ENCODE data around the gene FRMD4B. TPM values are rescaled to one million over a fixed set of nuclear protein-coding genes. Genes with fewer than 3 reads are reported as not detected.

The FRMD4B gene
- total and polyA plus RNA-seq, 4 donors = 16.6 to 96.4 (median 39.0) TPM

- ATAC-seq (ENCODE audit: insufficient read depth, low FRiP score) (no peak), DNase-seq (no peak)
- WGBS, 2 donors = 83 to 91% methylated on average over 1 of the region's 1 CpG
- Histone ChIP-seq H3K9ac (ENCODE audit: insufficient read depth in 1 of 2, low read length in 2 of 2) (no peak overlapping the region), H3K27me3 (ENCODE audit: control insufficient read depth in 3 of 3, insufficient read depth in 3 of 3, low read length in 2 of 3) (no peaks in the 10 kb centered on the region), H3K36me3 (ENCODE audit: control insufficient read depth in 4 of 4, insufficient read depth in 4 of 4, low read length in 4 of 4) (peaks cover 0 to 11% (median 5%) of the 10 kb centered on the region in 4 donors), H3K27ac (ENCODE audit: low read depth in 1 of 2, low read length in 1 of 2) (no peak overlapping the region), H3K9me3 (ENCODE audit: control insufficient read depth in 4 of 4, insufficient read depth in 3 of 4, low read length in 3 of 4) (no peaks in the 10 kb centered on the region), H3K4me3 (no peak overlapping the region), H3K4me1 (ENCODE audit: control insufficient read depth in 5 of 5, insufficient read depth in 5 of 5, low read length in 5 of 5) (peaks cover 3 to 25% (median 8%) of the 10 kb centered on the region in 5 donors)
- TF ChIP-seq CTCF (IDR thresholded peaks at IDR 0.05; ENCODE audit: control extremely low read depth, extremely low read depth) = no peak
These were observed 42.9 kb upstream of the FRMD4B start for GRCh38 chr3:69428657-69429255.

GRCh38 chr3:69426967-69427304, 41.0 kb upstream of the FRMD4B start:
- Histone ChIP-seq H3K4me3 (no peak overlapping the region), H3K27me3 (ENCODE audit: control insufficient read depth in 3 of 3, insufficient read depth in 3 of 3, low read length in 2 of 3) (no peaks in the 10 kb centered on the region), H3K4me1 (ENCODE audit: control insufficient read depth in 5 of 5, insufficient read depth in 5 of 5, low read length in 5 of 5) (peaks cover 0 to 16% (median 0%) of the 10 kb centered on the region in 5 donors), H3K9ac (ENCODE audit: insufficient read depth in 1 of 2, low read length in 2 of 2) (no peak overlapping the region), H3K9me3 (ENCODE audit: control insufficient read depth in 4 of 4, insufficient read depth in 3 of 4, low read length in 3 of 4) (no peaks in the 10 kb centered on the region), H3K27ac (ENCODE audit: low read depth in 1 of 2, low read length in 1 of 2) (no peak overlapping the region), H3K36me3 (ENCODE audit: control insufficient read depth in 4 of 4, insufficient read depth in 4 of 4, low read length in 4 of 4) (peaks cover 0 to 13% (median 6%) of the 10 kb centered on the region in 4 donors)
- TF ChIP-seq CTCF (IDR thresholded peaks at IDR 0.05; ENCODE audit: control extremely low read depth, extremely low read depth) = no peak
- DNase-seq = no peak
- ATAC-seq (ENCODE audit: insufficient read depth, low FRiP score) = no peak

GRCh38 chr3:69426291-69426966, 40.5 kb upstream of the FRMD4B start:
- peaks cover 0 to 13% (median 6%) of the 10 kb centered on the region in 4 donors for H3K36me3 ChIP-seq (ENCODE audit: control insufficient read depth in 4 of 4, insufficient read depth in 4 of 4, low read length in 4 of 4)
- H3K9ac ChIP-seq (ENCODE audit: insufficient read depth in 1 of 2, low read length in 2 of 2) = no peak overlapping the region
- H3K4me3 ChIP-seq = no peak overlapping the region
- DNase-seq (no peak), ATAC-seq (ENCODE audit: insufficient read depth, low FRiP score) (no peak)
- no peak for TF ChIP-seq CTCF (IDR thresholded peaks at IDR 0.05; ENCODE audit: control extremely low read depth, extremely low read depth)
- WGBS, 2 donors = 72 to 78% methylated on average over 7 of the region's 7 CpGs
- H3K9me3 ChIP-seq (ENCODE audit: control insufficient read depth in 4 of 4, insufficient read depth in 3 of 4, low read length in 3 of 4) = no peaks in the 10 kb centered on the region
- H3K4me1 ChIP-seq (ENCODE audit: control insufficient read depth in 5 of 5, insufficient read depth in 5 of 5, low read length in 5 of 5) = peaks cover 0 to 17% (median 0%) of the 10 kb centered on the region in 5 donors
- no peaks in the 10 kb centered on the region for H3K27me3 ChIP-seq (ENCODE audit: control insufficient read depth in 3 of 3, insufficient read depth in 3 of 3, low read length in 2 of 3)
- H3K27ac ChIP-seq (ENCODE audit: low read depth in 1 of 2, low read length in 1 of 2) = no peak overlapping the region
